HG03354 (cell line): ENCODE results near the gene TRIM16.
A peak's percentile ranks its signal among the peaks of the same experiment; 100 is the strongest.
"Not testable (repeated sequence)": the region's sequence is repeated elsewhere in the genome, so short reads cannot be mapped to it uniquely, and the experiment has no call there.

Experiments
- ATAC-seq: cut with Tn5 transposase; IDR thresholded peaks from one replicate; pipeline ENCODE4 v1.9.1; 2021; ENCODE audit warnings: mild to moderate bottlenecking; ENCODE audit not compliant: unreplicated experiment, poor library complexity, severe bottlenecking

Gene TRIM16

DNA sequence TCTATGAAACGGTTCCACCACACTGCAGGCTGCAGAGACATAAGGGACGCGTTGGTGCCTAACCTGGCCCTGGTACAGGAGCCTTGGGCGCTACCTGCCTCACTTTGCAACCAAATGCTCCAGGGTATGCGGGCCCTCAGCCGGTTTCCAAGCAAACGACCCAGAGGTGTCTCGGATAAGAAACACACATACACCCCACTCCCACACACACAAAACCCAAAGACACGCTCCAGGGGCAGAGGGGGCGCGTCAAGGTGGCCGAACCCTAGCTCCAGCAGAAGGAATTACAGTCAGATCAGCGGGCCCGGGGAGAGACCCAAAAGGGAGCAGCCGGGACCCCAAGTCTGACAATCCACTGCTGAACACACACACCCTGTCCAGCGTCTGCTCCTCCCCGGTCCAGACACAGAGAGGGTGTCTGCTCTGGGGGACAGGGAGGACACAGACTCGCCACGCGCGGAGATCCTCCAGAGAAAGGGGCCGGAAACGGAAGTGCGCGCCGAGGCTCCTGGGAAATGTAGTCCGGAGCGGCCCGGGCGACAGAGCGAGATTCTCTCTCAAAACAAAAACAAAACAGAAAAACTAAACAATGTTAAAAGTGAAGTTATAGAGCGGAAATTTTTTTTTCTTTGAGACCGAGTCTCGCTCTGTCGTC is at the start of gene TRIM16:
TSS of gene TRIM16 (minus strand) at position 488 of the 655 bp plus-strand sequence. CDS start 32,702 bp downstream, outside the sequence.
- ATAC-seq = peak; percentile 97

DNA sequence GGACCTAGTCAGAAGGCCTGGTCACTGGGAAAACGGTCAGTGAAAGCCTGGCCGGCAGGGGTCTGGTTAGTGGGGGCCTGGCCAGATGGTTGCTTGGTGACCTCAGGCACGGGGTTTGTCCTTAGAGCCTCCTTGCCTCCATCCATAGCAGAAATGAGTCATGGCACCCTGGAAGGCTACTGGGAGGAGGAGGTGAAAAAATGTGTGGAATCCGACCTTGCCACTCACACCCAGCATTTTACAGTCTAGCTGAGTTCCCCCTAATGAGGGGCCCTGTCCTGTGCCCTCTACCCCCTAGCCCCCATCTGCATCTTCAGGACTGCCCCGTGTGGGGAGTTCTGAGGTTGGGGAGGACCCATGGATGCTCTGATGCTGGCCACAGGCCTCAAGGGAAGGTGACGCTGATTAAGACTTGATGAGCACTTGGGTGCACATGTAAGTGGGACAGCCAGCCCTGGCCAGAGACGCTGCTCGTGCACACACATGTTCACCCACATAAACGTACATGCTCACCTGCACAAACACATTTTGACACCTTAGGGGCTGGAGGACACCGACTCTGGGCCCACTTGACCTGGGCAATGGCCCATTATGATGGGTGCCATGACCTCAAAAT is 49.2 kb upstream of the TRIM16 start:
- not testable (repeated sequence) for ATAC-seq

DNA sequence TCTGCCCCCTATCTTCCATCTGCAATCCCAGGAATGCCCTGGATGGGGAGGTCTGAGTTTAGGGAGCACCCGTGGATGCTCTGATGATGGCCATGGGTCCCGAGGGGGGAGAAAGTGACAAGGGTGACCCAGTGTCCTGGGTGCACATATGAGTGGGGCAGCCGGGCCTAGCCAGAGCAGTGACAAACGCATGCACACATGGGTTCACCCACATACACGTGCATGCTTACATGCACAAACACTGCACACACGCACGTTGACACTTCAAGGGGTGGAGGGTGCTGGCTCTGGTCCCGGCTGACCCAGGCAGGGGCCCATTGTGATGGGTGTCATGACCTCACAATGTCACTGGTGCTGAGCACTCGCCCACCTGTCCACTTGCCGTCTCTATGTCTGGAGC is 47.8 kb upstream of the TRIM16 start, which contains the start of gene TBC1D26:
TSS of gene TBC1D26 (plus strand) at position 384 of the 400 bp plus-strand sequence. CDS start 3,066 bp downstream, outside the sequence.
- ATAC-seq = not testable (repeated sequence)

DNA sequence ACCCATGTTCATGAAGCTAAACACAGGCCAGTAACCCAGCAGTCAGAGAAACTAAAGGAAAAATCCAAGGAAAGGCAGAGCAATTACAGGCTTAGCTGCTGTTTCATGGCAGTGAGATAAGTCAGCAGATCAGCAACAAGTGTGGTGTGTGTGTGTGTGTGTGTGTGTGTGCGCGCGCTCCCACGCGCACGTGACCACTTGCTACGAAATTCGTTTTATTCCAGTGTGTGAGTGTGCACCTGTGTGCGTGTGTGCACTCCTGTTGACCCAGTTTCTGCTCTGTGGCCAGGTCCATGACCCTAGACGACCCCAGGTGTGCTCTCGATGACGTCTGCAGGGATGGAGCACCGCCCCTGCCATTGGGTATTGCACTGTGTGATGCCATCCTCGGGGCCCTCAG is 46.4 kb upstream of the TRIM16 start:
- ATAC-seq = not testable (repeated sequence)

- not testable (repeated sequence) for ATAC-seq
Observed at GRCh38 chr17:15716601-15717563, 32.8 kb upstream of the TRIM16 start.

DNA sequence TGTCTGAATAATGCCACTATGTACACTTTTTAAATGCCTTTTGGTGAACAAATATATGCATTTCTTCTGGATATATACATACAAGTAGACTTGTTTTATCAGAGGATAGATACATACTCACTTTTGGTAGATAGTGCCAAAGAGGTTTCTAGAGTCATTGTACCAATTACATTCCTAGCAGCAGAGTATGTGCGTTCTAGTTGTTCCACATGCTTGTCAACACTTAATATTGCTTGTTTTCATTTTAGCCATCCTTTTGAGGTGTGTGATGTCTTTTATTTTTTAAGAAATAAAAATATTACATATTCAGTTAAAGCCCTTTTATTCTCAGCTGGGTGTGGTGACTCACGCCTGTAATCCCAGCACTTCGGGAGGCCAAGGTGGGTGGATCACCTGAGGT is 24.8 kb upstream of the TRIM16 start:
- not testable (repeated sequence) for ATAC-seq

DNA sequence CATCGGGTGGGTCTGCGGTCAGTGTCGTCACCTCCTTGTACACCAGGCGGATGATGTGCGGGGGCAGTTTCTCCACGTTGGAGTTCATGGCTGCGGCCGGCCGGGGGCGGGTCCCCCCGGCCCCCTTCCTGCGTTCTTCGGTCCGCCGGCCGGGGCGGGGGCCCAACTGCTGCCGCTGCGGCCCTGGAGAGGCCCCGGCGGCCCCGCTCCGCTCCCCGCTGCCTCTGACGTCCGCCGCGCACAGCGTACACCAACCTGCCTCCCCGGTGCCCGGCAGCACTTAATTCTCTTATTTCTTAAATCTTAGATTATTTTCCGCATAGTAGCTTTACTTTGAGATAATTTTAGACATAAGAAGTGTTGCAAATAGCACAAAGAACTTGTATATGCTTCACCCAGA is 20.7 kb upstream of the TRIM16 start:
- not testable (repeated sequence) for ATAC-seq

DNA sequence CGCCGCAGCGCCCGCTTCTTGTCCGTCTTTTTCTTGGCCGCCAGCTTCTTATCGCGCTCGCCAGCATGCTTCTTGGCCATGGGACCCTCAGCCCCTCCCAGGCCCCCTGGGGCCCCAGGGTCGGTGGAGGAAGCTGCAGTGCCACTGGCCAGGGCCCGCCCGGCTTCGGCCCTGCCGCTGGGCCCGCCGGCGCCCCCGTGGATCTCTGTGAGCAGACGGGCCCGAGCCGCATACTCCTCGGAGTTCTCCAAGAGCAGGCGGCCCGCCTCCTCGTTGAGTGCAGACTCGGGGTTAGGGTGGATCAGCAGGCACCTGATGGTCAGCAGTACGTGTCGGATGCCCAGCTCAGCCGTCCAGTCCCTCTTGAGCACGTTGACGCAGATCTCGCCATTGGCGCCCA is 20.1 kb upstream of the TRIM16 start:
- ATAC-seq = not testable (repeated sequence)

DNA sequence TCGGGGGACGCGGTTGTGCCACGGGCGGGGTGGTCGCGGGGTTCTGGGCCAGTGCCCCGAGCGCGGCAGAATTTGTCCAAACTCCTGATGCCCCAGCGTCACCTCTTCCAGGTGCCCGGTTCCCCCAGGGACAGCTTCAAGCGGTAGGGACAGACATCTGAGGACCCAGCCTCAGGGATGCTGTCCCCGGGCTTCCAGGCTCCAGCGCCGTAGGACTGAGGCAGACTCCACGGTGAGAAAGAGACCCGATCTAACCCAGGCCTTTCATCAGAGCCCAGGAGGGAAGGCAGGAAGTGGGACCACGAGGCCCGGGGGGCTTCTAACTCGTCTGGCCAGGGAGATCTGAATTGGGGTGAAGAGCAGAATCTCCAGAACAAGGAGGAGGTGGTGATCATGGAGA is 15.8 kb upstream of the TRIM16 start:
- ATAC-seq = peak; percentile 3

GRCh38 chr17:15699413-15699924 is 15.4 kb upstream of the TRIM16 start, which contains the start of gene ZNF286A:
Gene ZNF286A (plus strand): TSS chr17:15699752. CDS start chr17:15700330, 578 bp downstream.
- ATAC-seq = peak; percentile 98

GRCh38 chr17:15698967-15699366 is 14.9 kb upstream of the TRIM16 start:
- ATAC-seq = not testable (repeated sequence)

DNA sequence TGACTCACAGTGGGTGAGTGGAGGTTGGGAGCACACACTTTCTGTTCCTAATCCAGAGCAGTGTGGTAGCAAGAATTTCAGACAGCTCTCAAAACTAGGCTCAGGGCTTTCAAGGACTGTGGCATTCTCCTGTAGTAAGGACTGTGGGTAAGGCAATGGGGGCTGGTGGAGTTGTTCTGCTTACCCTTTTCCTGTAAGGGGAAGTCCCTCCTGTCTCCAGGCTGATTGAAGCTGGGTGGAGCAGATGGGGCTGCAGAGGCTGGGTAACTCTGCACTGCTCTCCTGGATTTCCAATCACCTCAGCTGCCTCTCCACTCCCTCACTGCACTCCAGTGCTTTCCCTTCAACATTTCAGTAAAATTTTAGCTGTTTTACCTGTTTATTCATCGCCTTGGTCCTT is 3.4 kb upstream of the TRIM16 start:
- not testable (repeated sequence) for ATAC-seq

DNA sequence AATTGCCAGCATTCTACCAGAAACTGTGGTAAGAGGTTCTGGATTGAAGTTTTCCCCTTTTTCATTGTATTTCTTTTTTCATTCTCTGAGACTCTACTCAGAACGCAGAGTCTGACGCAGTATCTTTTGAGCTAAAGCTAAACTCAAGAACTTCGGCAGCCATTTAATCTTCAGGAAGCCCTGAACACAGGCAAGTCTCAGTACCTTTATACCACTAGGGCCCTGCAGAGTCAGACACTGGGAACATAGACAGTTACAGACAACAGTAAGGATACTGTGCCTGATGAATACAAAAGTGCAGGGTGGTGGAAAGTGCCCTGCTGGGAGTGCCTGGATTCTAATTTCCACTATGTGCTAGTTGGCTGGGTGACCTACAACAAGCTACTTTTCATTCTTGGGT is 976 bp downstream of the TRIM16 start:
- ATAC-seq = not testable (repeated sequence)

DNA sequence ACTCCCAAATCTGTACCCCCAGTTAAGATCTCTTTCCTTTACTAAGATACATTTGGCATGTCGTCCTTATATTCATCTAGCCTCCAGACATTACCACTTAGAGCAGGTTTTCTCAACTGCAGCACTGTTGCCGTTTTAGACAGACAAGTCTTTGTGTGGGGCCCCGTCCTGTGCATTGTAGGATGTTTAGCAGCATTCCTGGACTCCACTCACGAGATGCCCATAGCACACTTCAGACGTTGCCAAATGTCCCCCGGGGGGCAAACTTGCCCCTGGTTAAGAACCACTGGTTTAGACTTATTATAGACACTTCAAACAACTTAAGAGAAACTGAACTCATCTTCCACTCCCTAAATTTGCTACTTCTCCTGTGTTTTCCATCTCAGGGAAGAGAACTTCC is 8.1 kb downstream of the TRIM16 start:
- not testable (repeated sequence) for ATAC-seq

GRCh38 chr17:15674640-15675039 is 9.5 kb downstream of the TRIM16 start:
- not testable (repeated sequence) for ATAC-seq

- ATAC-seq = not testable (repeated sequence)
Observed at GRCh38 chr17:15669526-15669925, 14.6 kb downstream of the TRIM16 start.

GRCh38 chr17:15663691-15664090 is 20.4 kb downstream of the TRIM16 start:
- no peak for ATAC-seq

- no peak for ATAC-seq
Observed at GRCh38 chr17:15663176-15663575, 20.9 kb downstream of the TRIM16 start.

DNA sequence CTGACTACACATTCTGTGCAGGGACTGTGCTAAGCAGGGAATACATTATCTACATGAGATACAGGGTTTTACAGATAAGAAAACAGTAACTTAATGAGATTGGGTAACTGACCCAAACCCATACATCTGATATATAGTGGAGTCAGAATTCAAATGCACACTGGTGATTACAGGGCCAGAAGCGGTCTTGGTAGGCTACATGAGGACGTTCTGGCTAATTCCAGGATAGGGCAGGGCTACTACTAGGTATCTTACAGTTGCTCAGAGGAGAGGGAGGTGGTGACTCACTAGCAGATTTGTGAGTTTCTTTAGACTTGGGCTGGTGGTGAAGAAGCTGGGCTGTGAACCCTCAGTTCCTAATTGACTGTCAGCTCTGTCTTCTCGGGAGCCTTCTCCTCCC is 21.4 kb downstream of the TRIM16 start:
- no peak for ATAC-seq

GRCh38 chr17:15660077-15660476 is 24.0 kb downstream of the TRIM16 start:
- no peak for ATAC-seq
